OCI-M2 (cell line): Measurements from ENCODE around the gene HSD11B1.
"Not testable (repeated sequence)": the region's sequence is repeated elsewhere in the genome, so short reads cannot be mapped to it uniquely, and the experiment has no call there.

Source experiments
- DNase-seq: peaks from one replicate; lab custom pipeline; 2025; ENCODE audit not compliant: unreplicated experiment; lab: John Stamatoyannopoulos, UW

HSD11B1 gene

DNA sequence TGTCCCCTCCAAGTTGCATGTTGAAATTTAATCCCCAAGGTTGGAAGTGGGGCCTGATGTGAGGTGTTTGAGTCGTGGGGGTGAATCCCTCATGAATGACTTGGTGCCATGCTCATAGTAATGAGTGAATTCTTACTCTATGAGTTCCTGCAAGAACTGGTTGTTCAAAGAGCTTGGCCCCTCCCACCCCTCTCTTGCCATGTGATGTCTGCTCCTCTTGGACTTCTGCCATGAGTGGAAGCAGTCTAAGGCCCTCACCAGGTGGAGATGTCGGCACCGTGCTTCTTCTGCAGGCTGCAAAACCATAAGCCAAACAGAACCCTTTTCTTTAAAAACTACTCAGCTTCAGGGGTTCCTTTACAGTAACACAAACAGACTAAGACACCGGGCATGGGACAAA lies 15.2 kb upstream of the HSD11B1 start:
- no peak for DNase-seq

DNA sequence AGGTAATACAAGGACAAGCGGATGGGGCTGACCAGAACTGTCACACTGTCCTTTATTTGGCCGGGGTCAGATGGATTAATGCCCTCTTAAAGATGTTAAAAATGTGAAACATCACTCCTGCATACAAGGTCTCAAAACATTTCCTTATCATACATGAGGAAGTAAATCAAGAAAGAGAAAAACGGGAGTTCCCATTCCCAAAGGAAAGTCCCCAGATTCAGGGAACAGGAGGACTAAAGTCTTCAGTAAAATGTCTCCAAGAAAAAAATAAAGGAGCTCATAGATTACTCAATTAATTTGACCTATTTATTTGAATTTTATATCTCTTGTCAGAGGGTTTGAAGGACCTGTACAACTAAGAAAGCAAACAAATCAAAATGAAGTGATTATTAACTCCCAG lies 13.4 kb upstream of the HSD11B1 start:
- DNase-seq: no peak

DNA sequence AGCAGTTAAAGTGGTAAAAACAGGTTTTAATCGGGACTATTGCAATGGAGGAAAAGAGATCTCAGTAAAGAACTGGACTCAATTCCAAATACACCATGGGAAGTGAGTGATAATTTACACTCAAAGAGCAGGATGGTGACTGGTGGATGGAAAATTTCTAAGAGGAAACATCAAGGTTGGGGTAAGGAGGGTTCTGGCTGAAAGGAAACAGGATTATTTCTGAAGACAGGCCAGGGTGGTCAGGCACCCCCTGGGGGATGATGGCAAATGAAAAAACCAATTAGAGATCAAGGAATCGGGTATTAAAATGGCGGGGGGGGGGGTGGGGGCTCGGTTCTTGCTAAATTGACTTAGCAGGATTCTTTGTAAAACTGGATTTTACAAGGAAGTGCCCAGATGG lies 12.3 kb upstream of the HSD11B1 start:
- no peak for DNase-seq

DNA sequence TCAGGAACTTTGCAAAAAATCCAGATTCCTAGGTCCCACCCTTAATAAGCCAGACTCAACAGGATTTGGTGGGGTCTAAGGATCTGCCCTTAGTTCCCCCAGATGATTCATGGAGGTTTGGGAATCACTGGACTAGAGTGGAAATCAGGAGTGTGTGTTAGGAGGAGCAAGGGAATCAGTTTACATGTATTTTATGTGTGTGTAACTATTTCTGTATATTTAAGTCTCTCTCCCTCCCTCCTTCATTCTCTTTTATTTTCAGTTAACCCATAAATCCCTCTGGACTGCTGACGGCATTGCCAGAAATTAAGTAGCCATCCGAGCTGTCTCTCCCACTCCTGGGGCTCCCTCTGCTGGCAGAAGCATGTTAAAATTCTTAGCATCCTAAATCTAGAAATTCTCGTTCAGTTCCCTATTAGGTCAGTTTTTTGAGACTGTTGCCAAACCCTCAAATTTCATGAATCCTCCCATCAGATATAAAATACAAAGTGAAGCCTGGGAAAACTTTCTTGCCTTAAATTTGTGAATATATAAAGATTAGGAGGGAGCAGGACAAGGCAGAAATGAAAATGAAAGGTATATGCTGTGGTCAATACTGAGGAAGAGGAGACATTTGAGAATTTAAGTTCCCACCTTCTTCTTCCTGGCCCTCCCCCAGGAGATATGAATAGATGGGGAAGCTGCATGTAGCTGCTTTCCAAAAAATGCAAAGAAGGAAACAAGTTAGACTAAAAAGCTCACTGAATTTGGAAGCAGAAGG lies 11.7 kb upstream of the HSD11B1 start:
- DNase-seq: no peak

DNA sequence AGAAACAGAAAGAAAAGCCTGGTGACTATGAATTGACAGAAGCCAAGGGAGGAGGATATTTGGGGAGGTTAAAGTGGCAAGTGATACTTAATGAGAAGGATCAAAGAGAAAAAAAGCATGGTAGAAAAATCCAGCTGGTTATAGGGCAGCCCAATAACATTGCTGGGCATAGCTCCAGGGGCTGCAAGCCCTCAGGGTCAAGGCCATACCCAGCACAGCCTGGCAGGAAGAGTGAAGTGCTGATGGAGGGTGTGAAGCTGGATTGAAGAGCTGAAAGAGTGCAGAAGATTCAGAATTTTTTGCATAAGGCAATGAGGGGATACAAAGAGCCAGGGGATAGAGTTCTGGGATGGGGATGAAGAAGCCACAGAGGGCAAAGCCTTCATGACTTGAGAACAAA lies 8.0 kb upstream of the HSD11B1 start:
- no peak for DNase-seq

DNA sequence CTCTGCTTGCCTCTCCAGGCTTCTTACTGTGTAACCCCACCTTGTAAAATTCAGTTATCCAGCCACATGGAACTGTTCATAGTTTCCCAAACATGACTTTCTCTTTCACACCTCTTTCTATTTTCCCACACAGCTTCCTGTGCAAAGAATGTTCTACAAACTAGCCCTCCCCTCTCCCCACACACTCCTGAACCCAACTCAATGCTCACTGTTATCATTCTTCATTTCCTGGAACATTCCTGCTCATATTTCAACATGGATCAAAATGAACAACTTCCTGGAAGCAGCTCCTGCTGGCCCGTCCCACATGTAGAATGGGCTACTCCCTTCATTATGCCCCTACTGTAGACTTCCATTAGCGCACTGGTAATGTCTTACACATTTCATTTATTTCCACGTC lies 7.5 kb upstream of the HSD11B1 start:
- DNase-seq: no peak

DNA sequence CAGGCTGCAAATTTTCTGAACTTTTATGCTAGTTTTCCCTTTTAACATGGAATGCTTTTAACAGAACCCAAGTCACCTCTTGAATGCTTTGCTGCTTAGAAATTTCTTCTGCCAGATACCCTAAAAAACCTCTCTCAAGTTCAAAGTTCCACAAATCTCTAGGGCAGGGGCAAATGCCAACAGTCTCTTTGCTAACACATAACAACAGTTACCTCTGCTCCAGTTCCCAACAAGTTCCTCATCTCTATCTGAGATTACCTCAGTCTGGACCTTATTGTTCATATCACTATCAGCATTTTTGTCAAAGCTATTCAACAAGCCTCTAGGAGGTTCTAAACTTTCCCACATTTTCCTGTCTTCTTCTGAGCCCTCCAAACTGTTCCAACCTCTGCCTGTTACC lies 4.0 kb upstream of the HSD11B1 start:
- DNase-seq: not testable (repeated sequence)

DNA sequence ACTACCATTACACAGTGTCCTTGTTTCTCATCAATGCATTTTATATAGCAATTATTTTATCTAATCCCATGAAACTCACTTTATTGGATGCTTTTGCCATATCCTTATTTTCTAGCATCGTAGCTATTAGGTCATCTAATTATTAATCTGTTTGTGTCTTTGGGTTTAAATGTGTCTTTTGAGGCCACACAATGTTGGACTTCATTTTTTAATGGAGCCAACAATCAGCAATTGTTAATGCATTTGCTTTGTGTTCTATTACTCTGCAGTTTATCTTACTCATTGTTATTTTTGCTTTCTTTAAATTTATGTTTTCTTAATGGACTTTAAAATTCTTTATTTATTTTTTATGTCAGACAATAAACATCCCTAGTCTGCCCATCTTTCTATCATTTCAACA lies 1.8 kb upstream of the HSD11B1 start:
- no peak for DNase-seq

DNA sequence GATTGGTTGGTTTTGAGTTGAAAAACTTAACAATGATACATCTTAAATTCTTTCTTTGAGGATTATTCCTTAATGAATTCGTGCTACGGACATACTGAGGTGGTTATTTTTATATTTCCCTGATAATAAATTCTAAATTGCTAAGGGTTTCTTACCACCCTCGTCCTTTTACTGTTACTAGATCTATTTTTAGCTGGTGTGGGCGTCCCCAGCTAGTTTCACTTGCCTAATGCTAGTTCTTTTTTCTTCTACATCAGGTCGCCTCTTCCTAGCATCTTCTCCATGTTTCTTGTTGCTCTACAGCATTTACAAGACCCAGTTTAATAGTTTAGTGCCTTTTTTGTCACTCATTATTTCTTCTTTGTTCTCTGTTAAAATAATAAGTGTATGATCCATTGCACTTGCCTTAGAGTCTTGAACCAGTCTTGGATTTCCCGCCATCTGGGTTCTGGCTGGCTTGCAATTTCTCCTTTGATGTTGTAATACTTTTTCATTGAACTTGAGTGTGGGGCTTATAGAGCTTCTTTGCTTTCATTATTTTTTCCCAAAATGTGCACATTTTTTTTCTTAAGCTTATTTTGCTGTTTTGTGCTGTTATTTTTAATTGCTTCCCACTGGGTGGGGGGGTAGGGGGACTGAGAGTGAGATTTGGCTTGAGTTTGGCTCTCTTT lies 677 bp upstream of the HSD11B1 start:
- DNase-seq: no peak

DNA sequence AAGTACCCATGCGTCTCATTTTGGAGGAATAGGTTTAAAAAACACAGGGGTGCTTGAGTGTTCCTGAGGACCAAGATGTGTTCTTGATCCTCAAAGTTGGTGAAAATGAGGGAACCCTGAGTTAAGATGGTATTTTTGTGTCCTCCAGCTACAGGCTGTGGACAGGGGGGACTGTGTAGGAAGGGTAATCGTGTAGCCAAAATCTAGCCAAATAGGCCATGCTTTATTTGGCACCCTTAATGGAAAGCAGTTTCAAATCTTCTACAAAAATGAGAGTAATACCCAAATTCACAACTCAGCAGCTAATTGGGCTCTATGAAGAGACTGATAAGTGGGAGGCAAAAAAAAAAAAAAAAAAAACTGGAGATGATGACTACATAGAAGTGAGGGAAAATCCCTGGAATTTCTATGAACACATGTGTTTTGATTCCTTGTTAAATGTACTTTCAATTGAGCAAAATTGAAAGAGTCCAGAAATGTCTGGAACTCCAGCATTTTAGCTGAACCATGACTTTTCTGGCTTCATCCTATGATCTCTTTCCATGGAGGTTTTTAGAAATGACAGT lies 470 bp downstream of the HSD11B1 start:
- no peak for DNase-seq

DNA sequence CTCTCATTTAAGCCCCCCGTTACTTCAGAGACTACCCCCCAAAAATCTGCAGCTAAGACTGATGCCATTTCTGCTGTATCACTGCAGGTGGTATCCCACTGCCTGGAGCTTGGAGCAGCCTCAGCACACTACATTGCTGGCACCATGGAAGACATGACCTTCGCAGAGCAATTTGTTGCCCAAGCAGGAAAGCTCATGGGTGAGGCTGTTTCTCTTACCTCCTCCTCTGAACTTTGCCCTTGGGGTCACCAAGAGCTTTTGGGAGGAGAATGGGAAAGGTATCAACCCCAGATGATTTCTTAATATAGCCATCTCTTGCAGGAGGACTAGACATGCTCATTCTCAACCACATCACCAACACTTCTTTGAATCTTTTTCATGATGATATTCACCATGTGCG lies 2.0 kb downstream of the HSD11B1 start:
- no peak for DNase-seq

DNA sequence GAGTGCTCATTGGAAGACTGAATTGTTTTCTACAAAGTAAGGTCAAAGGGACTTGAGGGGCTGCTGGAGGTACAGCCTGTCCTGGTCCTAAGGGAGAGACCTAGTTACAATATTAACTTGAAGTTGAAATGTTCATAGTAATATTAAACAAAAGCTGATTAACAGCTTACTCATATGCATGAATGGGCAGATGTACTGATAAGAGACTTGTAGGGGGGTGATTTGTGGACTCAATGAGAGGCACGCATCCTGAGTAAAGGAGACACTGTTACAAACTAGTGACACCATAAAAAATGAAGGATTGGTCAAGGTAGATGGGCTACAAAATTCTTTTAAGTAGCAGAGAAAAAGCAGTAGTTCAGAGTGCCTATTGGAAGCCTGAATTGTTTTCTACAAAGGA lies 2.7 kb downstream of the HSD11B1 start:
- no peak for DNase-seq

DNA sequence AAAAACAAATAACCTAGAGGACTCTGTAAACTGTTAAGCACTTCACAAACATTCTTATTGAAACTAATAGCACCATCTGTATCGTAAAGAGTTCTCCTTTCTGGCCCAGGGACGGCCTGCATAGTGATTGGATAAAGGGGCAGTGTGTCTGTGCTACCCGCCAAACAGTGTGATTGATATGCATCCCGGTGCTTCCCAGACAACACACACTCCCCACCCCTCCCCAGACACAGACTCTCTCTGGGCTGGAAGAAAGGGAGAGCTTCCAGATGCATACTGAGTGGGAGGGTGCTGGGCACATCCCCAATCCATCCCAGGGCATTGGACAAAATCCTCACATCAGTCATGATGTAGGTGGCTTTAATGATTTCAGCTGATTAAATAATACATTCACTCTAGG lies 3.7 kb downstream of the HSD11B1 start:
- DNase-seq: no peak

DNA sequence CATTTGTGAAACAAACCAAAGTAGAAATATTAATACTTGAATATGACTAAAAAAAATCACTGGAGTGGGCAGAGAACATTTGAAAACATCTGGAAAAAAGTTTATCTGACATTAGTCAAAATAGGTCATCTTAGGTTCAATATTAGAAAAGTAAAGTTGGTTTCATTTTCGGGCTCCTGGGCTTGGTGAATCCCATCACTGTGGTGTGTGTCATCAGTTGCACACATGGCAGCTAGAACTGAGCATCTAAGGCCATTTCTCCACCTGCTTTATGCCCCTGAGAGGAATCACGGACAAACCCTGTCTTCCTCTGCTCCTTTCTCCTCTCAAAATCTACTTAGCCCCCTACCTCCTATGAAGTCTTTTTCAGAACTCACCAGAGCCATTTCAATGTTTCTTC lies 5.4 kb downstream of the HSD11B1 start:
- no peak for DNase-seq

DNA sequence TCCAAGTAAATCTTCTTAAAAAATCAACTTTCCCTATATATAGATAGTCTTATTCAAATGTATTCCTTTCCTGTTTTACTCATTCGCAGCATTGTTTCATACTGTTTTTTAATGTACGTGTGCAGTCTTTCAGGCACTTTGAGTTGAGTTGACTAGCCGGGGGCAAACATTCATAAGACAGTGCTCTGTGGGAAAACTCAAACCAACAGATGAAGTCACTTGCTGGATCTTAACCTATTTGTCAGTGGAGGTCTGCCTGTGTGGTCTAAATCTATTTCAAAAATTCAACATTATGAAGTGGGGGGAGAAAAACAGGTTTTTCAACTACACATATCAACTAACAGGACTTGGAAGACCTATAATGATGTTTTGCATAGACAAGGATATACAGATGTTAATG lies 6.2 kb downstream of the HSD11B1 start:
- no peak for DNase-seq

DNA sequence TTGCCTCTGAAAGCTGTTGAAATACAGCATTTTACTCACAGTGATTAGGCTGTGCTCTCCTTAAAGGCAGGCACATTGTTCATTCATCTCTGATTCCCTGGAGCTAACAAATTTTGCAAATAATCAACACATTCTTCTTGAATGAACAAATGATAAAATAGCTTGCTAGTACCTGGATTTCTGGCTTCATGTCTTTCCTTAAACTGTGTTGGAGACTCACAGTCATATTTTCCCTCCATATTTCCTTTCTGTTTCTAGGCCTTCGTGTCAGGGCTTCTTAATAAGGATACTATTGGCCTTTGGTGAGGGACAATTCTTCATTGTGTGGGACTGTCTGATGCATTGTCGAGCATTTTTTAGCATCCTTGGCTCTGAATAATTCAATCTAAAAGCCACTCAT lies 9.7 kb downstream of the HSD11B1 start:
- no peak for DNase-seq

DNA sequence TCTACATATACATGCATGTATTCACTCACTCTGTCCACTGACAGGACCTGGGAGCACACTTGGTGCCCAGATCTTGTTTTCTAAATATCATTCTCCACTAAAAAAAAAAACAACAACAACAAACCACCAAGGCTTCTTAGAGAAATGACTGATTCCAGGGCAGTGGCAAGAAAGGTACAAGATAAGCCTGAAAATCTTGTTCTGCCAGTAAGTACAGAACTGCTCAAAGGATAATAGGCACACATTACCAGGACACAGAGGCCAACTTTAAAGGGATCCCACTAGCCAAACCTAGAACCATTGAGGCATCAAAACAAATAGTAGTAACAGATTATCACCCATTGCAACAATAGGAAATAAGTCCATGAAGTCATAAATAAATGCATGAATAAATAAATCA lies 10.7 kb downstream of the HSD11B1 start:
- no peak for DNase-seq

DNA sequence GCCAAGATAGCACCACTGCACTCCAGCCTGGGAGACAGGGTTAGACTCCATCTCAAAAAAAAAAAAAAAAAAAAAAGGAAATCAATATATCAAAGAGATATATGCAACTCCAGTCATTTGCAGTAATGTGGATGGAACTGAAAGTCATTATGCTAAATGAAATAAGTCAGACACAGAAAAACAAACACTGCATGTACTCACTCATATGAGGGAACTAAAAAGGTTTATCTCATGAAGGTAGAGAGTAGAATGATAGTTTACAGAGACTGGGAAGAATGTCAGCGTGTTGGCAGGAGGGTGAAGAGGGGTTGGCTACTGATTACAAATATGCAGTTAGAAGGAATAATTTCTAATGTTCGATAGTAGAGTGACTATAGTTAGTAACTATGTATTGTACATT lies 13.2 kb downstream of the HSD11B1 start:
- no peak for DNase-seq

DNA sequence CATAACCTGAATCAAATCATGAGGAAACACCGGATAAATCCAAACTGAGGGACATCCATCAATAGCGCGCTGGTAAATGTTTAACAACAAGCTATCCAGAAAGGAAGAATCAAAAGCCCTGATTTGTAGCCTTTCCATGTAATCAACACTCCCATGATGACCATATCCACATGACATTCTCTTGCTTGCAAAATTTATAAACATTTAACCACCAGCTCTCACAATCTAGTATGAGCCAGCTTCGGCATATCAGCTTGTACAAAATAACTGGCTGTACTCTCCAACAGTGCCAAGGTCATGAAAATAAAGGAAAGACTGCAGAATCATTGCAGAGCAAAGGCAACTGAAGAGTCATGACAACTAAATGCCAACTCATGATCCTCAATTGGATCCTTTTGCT lies 15.7 kb downstream of the HSD11B1 start:
- no peak for DNase-seq

DNA sequence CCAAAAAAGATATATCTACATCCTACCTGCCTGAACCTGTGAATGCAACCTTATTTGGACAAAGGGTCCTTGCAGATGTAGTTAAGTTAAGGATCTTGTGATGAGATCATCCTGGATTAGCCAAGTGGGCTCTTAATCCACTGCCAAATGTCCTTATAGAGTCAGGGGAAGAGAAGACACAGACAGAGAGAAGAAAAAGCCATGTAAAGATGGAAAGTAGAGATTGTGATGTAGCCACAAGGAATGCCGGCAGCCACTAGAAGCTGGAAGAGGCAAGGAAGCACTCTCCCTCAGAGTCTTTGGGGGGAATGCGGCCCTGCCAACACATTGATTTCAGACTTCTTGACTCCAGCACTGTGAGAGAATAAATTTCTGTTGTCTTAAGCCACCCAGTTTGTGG lies 16.2 kb downstream of the HSD11B1 start:
- no peak for DNase-seq

DNA sequence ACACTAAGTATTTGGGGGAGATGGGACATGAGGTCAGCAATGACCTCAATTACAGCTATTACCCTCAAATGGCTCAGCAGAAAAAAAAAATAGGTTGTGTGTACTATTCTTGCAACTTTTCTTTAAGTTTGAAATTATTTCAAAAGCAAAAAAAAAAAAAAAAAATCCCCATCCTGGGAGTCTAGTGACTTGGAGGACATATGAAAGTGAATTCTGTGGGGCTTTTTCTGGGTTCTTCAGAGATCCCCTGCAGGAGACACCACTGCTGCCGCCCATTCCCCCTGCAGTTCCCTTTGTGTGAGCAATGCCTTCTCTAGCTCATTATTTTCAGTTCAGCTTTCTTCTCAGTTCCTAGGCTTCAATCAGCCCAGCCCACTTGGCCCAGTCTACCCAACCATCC lies 16.7 kb downstream of the HSD11B1 start:
- no peak for DNase-seq

DNA sequence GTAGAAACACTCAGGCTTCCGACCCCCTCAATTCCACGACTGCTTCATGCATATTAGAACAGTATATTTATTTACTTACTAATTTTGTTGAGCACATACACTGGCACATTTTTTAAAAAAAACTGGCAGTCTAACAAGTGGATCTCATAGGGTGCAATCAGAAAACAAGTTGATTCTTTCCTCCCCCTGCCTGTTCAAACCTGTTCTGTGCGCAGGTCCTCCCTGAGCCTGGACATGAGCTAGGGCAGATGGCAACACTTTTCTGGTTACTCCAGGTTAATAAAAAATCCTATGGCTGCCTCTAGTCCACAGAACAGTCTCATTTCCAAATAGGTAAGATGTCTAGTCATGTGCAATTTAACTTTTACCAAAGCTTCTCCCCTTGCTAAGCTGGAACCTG lies 18.6 kb downstream of the HSD11B1 start:
- no peak for DNase-seq
